ENCODE measurements around the gene FBXO11. TPM values are rescaled to one million over a fixed set of nuclear protein-coding genes. Genes with fewer than 3 reads are reported as not detected.

The FBXO11 gene
- total RNA-seq, 1 experiment from 2014 or later, result 60.5 TPM

GRCh38 chr2:47778698-47779425, 127.4 kb downstream of the FBXO11 start:
- no peak for TF ChIP-seq CTCF (IDR thresholded peaks at IDR 0.05; ENCODE audit: insufficient read depth in 1 of 2, low read depth in 1 of 2, low read length in 1 of 2, severe bottlenecking in 1 of 2, unreplicated experiment in 1 of 2)

GRCh38 chr2:47777277-47777937, 128.9 kb downstream of the FBXO11 start:
- Mint-ChIP-seq H3K27ac (ENCODE audit: unreplicated experiment) (no peak overlapping the region), H3K4me3 (ENCODE audit: unreplicated experiment) (peak overlapping the region; percentile 19), H3K9me3 (ENCODE audit: unreplicated experiment) (no peaks in the 10 kb centered on the region), H3K4me1 (ENCODE audit: low read depth, unreplicated experiment) (no peaks in the 10 kb centered on the region), H3K27me3 (ENCODE audit: insufficient read depth, unreplicated experiment) (no peaks in the 10 kb centered on the region), H3K36me3 (ENCODE audit: insufficient read depth, unreplicated experiment) (no peaks in the 10 kb centered on the region)
- H3K27me3 ChIP-seq (replicated peaks; ENCODE audit: control insufficient read depth, insufficient read depth, low read length), result no peaks in the 10 kb centered on the region
- H3K36me3 ChIP-seq (ENCODE audit: control insufficient read depth, insufficient read depth, low read length), result no peaks in the 10 kb centered on the region
- TF ChIP-seq CTCF (IDR thresholded peaks at IDR 0.05; ENCODE audit: insufficient read depth in 1 of 2, low read depth in 1 of 2, low read length in 1 of 2, severe bottlenecking in 1 of 2, unreplicated experiment in 1 of 2), result no peak
- H3K4me3 ChIP-seq (ENCODE audit: low read depth, low read length), result peak overlapping the region; percentile 5
- intact Hi-C loops (cut with micrococcal nuclease; ENCODE audit: unreplicated experiment), result no loop called here
- peaks cover 13% of the 10 kb centered on the region for H3K4me1 ChIP-seq
- H3K9me3 ChIP-seq, result no peaks in the 10 kb centered on the region
- ChIA-PET CTCF (interaction anchor here (0.6 to 1.9 kb wide), 2 partner anchors 10 to 389 kb away, joined by 3 to 7 read pairs; no protein-coding TSS in a partner anchor), POLR2A (no interaction called here)
- no peak for DNase-seq
- no TSS peak for BruUV-seq (replicated peaks)

More at GRCh38 chr2:47778698-47779425, 127.4 kb downstream of the FBXO11 start:
- CTCF ChIA-PET, result no interaction called here
- intact Hi-C loops (cut with micrococcal nuclease; ENCODE audit: unreplicated experiment), result no loop called here
- Mint-ChIP-seq H3K27me3 (ENCODE audit: insufficient read depth, unreplicated experiment) (no peaks in the 10 kb centered on the region), H3K27ac (ENCODE audit: unreplicated experiment) (no peak overlapping the region), H3K36me3 (ENCODE audit: insufficient read depth, unreplicated experiment) (peaks cover 9% of the 10 kb centered on the region), H3K9me3 (ENCODE audit: unreplicated experiment) (no peaks in the 10 kb centered on the region), H3K4me3 (ENCODE audit: unreplicated experiment) (no peak overlapping the region), H3K4me1 (ENCODE audit: low read depth, unreplicated experiment) (no peaks in the 10 kb centered on the region)
- no peak overlapping the region for H3K4me3 ChIP-seq (ENCODE audit: low read depth, low read length)
- POLR2A ChIA-PET, result interaction anchor here (0.5 kb wide), 1 partner anchor 9 kb away, joined by 3 read pairs; no protein-coding TSS in a partner anchor
- DNase-seq, result no peak
- BruUV-seq (replicated peaks), result no TSS peak
- H3K9me3 ChIP-seq, result no peaks in the 10 kb centered on the region
- H3K4me1 ChIP-seq, result peaks cover 13% of the 10 kb centered on the region
- no peaks in the 10 kb centered on the region for H3K36me3 ChIP-seq (ENCODE audit: control insufficient read depth, insufficient read depth, low read length)
- H3K27me3 ChIP-seq (replicated peaks; ENCODE audit: control insufficient read depth, insufficient read depth, low read length), result no peaks in the 10 kb centered on the region

GRCh38 chr2:47774567-47774966, 131.7 kb downstream of the FBXO11 start:
- Mint-ChIP-seq H3K4me1 (ENCODE audit: low read depth, unreplicated experiment) (no peaks in the 10 kb centered on the region), H3K27me3 (ENCODE audit: insufficient read depth, unreplicated experiment) (no peaks in the 10 kb centered on the region), H3K4me3 (ENCODE audit: unreplicated experiment) (no peak overlapping the region), H3K36me3 (ENCODE audit: insufficient read depth, unreplicated experiment) (no peaks in the 10 kb centered on the region), H3K27ac (ENCODE audit: unreplicated experiment) (no peak overlapping the region), H3K9me3 (ENCODE audit: unreplicated experiment) (peaks cover 10% of the 10 kb centered on the region)
- no TSS peak for BruUV-seq (replicated peaks)
- H3K4me3 ChIP-seq (ENCODE audit: low read depth, low read length), result no peak overlapping the region
- CTCF ChIA-PET, result no interaction called here
- H3K9me3 ChIP-seq, result peaks cover 7% of the 10 kb centered on the region
- no peak for TF ChIP-seq CTCF (IDR thresholded peaks at IDR 0.05; ENCODE audit: insufficient read depth in 1 of 2, low read depth in 1 of 2, low read length in 1 of 2, severe bottlenecking in 1 of 2, unreplicated experiment in 1 of 2)
- intact Hi-C loops (cut with micrococcal nuclease; ENCODE audit: unreplicated experiment), result no loop called here
- H3K36me3 ChIP-seq (ENCODE audit: control insufficient read depth, insufficient read depth, low read length), result no peaks in the 10 kb centered on the region
- DNase-seq, result no peak
- POLR2A ChIA-PET, result no interaction called here
- H3K27me3 ChIP-seq (replicated peaks; ENCODE audit: control insufficient read depth, insufficient read depth, low read length), result no peaks in the 10 kb centered on the region
- peaks cover 9% of the 10 kb centered on the region for H3K4me1 ChIP-seq

Measured in Caco-2 (cell line).